Lower leg skin (tissue), 4 donors: ENCODE measurements around the gene SLC35G6. TPM values are rescaled to one million over a fixed set of nuclear protein-coding genes. Genes with fewer than 3 reads are reported as not detected.

Experiments used
- DNase-seq, 2 donors: peaks; one replicate each; pipeline ENCODE4 v3.0.0-alpha.2; 2019; ENCODE audit warnings: low spot score in 2 of 2
- H3K4me3 ChIP-seq: fragments of 200-600 bp; sonication (generic); 2 replicates; pipeline ENCODE4 v1.5.1; 2017; ENCODE audit warnings: mild to moderate bottlenecking, low read depth; ENCODE audit not compliant: poor library complexity, severe bottlenecking
- CTCF ChIP-seq, 3 donors: fragments of 450-650 bp; IDR thresholded peaks; one replicate each; pipeline ENCODE4 v1.5.1; 2016; ENCODE audit warnings: antibody characterized with exemption in 3 of 3, mild to moderate bottlenecking in 3 of 3, moderate library complexity in 2 of 3
- POLR2A ChIP-seq, 2 donors: fragments of 450-650 bp; IDR thresholded peaks; one replicate each; pipeline ENCODE4 v1.6.1; 2016 to 2017; ENCODE audit warnings: antibody characterized with exemption in 2 of 2, mild to moderate bottlenecking in 1 of 2, moderate library complexity in 1 of 2
- WGBS, 2 donors: methylation state at CpG; one replicate each; pipeline ENCODE4 v1.1.5; 2018; 5-methylcytosine and 5-hydroxymethylcytosine counted together
- intact Hi-C: fragments of 100-400 bp; cut with DNase I; formaldehyde crosslinking; loops from one replicate; pipeline ENCODE4 v1.15.0; 2023; ENCODE audit warnings: low total_unique reads
- total RNA-seq, 4 donors: library from RNA; depleted of rRNA; stranded (reverse); fragments of >200 nt; gene quantifications; one replicate each; pipeline ENCODE4 v1.1.0, GENCODE V29; 2016

SLC35G6 gene
- total RNA-seq, 4 donors from 2014 or later, result not detected

- H3K4me3 ChIP-seq, result no peak overlapping the region
- WGBS, 2 donors, result 28 to 35% methylated on average over 11 of the region's 11 CpGs
- no peak for DNase-seq
- TF ChIP-seq POLR2A (IDR thresholded peaks at IDR 0.05), result no peak
- no peak for TF ChIP-seq CTCF (IDR thresholded peaks at IDR 0.05)
- intact Hi-C loops, result loop anchor here (10.0 kb wide), 1 partner anchor 126 kb away; the partner anchor contains the start of gene SENP3
These were observed 42.4 kb upstream of the SLC35G6 start for GRCh38 chr17:7438656-7439460.

GRCh38 chr17:7439462-7440112, 41.7 kb upstream of the SLC35G6 start, which contains the start of gene FGF11:
TSS of gene FGF11 (plus strand) at chr17:7439512. CDS start at chr17:7439621, 109 bp downstream.
- DNase-seq, result no peak

GRCh38 chr17:7440113-7440833, 41.0 kb upstream of the SLC35G6 start:
- DNase-seq, result peak in 1 of 2 donors; percentile 91
- WGBS, 2 donors, result 2 to 3% methylated on average over 44 to 45 of the region's 46 CpGs
- TF ChIP-seq CTCF (IDR thresholded peaks at IDR 0.05) (no peak), POLR2A (IDR thresholded peaks at IDR 0.05) (no peak)
- intact Hi-C loops, result no loop called here
- peak overlapping the region; percentile 4 for H3K4me3 ChIP-seq

More at GRCh38 chr17:7439462-7440112, 41.7 kb upstream of the SLC35G6 start, which contains the start of gene FGF11:
- intact Hi-C loops, result loop anchor here (10.0 kb wide), 1 partner anchor 125 kb away; the partner anchor contains the start of gene SENP3
- peak within 1 kb of the TSS; percentile 22 for H3K4me3 ChIP-seq
- WGBS, 2 donors, result 1 to 3% methylated on average over 16 to 50 of the region's 50 CpGs
- TF ChIP-seq POLR2A (IDR thresholded peaks at IDR 0.05), result no peak
- TF ChIP-seq CTCF (IDR thresholded peaks at IDR 0.05), result no peak

GRCh38 chr17:7440834-7441195, 40.4 kb upstream of the SLC35G6 start:
- WGBS, 2 donors, result 7 to 21% methylated on average over 8 to 12 of the region's 12 CpGs
- intact Hi-C loops, result no loop called here
- no peak overlapping the region for H3K4me3 ChIP-seq
- no peak for DNase-seq
- TF ChIP-seq CTCF (IDR thresholded peaks at IDR 0.05), result no peak
- TF ChIP-seq POLR2A (IDR thresholded peaks at IDR 0.05), result no peak

- TF ChIP-seq CTCF (IDR thresholded peaks at IDR 0.05) (no peak), POLR2A (IDR thresholded peaks at IDR 0.05) (no peak)
- DNase-seq, result no peak
- WGBS, 2 donors, result 59 to 63% methylated on average over 7 of the region's 7 CpGs
- intact Hi-C loops, result no loop called here
- H3K4me3 ChIP-seq, result no peak overlapping the region
These were observed 40.0 kb upstream of the SLC35G6 start for GRCh38 chr17:7441266-7441665.
